Upper lobe of left lung (tissue), 4 donors: ENCODE measurements around the gene ATP1B4.

Source experiments
- EP300 ChIP-seq, 4 donors: sonication (generic); formaldehyde crosslinking; IDR thresholded peaks; one replicate each; pipeline ENCODE4 v1.5.1; 2017; ENCODE audit warnings: antibody characterized with exemption in 4 of 4, control low read depth in 2 of 4
- POLR2A ChIP-seq, 4 donors: fragments of 450-650 bp; IDR thresholded peaks; one replicate each; pipeline ENCODE4 v1.5.1; 2016 to 2017; ENCODE audit warnings: antibody characterized with exemption in 4 of 4, mild to moderate bottlenecking in 2 of 4
- POLR2AphosphoS5 ChIP-seq, 2 donors: sonication (generic); formaldehyde crosslinking; IDR thresholded peaks; one replicate each; pipeline ENCODE4 v1.5.1; 2017; ENCODE audit warnings: antibody characterized with exemption in 2 of 2
- TF ChIP-seq, protein P1 (sequence below), 6 experiments: fragments of 450-650 bp in 4 of 6; fragments of 200-600 bp in 2 of 6; sonication (generic) in 2 of 6; IDR thresholded peaks; one replicate each; pipeline ENCODE4 v1.5.1; 2016 to 2019; ENCODE audit warnings: antibody characterized with exemption in 6 of 6

DNA sequence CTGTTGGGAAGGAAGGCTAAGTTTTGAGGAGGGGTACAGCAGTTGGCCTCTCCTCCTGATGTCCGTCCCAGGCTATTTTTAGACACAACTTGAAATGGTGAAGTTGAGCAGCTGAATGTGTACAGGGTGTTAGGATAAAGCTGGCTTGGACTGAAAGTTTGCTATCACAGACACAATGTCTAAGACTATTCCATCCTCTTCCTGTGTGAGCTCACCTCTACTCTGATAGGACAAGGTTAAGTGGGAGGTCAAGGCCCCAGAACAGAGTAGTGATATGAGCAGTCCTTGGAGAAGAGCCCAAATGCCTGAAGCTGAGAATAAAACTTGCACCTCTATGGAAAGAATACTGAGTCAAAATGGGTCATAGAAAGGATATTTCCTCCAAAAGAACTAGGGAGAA lies 4.1 kb downstream of the ATP1B4 start:
- TF ChIP-seq POLR2A (IDR thresholded peaks at IDR 0.05) (no peak), POLR2AphosphoS5 (IDR thresholded peaks at IDR 0.05) (no peak), EP300 (IDR thresholded peaks at IDR 0.05) (no peak)
- TF ChIP-seq, protein P1, sequence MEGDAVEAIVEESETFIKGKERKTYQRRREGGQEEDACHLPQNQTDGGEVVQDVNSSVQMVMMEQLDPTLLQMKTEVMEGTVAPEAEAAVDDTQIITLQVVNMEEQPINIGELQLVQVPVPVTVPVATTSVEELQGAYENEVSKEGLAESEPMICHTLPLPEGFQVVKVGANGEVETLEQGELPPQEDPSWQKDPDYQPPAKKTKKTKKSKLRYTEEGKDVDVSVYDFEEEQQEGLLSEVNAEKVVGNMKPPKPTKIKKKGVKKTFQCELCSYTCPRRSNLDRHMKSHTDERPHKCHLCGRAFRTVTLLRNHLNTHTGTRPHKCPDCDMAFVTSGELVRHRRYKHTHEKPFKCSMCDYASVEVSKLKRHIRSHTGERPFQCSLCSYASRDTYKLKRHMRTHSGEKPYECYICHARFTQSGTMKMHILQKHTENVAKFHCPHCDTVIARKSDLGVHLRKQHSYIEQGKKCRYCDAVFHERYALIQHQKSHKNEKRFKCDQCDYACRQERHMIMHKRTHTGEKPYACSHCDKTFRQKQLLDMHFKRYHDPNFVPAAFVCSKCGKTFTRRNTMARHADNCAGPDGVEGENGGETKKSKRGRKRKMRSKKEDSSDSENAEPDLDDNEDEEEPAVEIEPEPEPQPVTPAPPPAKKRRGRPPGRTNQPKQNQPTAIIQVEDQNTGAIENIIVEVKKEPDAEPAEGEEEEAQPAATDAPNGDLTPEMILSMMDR (IDR thresholded peaks at IDR 0.05): no peak
